K562 (cell line): ENCODE measurements around the gene FEN1. TPM values are rescaled to one million over a fixed set of nuclear protein-coding genes. Genes with fewer than 3 reads are reported as not detected.

Experiments used
- CREM ChIP-seq: IDR thresholded peaks from 2 replicates; pipeline ENCODE4 v1.6.1; 2014; ENCODE audit warnings: antibody characterized with exemption, low read depth
- DACH1 ChIP-seq: fragments of 450-650 bp; IDR thresholded peaks from 2 replicates; pipeline ENCODE4 v1.6.1; 2018; ENCODE audit not compliant: partially characterized antibody
- EP300 ChIP-seq: IDR thresholded peaks from 2 replicates; pipeline ENCODE4 v1.6.1; 2012; ENCODE audit warnings: low read length, improper control_type of control experiment
- GATA2 ChIP-seq: sonication (generic); formaldehyde crosslinking; IDR thresholded peaks from 2 replicates; pipeline ENCODE4 v1.4.0; 2020; ENCODE audit warnings: mild to moderate bottlenecking, missing genetic modification reagents
- MGA ChIP-seq: fragments of 450-650 bp; IDR thresholded peaks from 2 replicates; pipeline ENCODE4 v1.6.1; 2016; ENCODE audit warnings: mild to moderate bottlenecking, moderate library complexity
- MTA3 ChIP-seq: fragments of 450-650 bp; formaldehyde crosslinking; IDR thresholded peaks from 2 replicates; pipeline ENCODE4 v1.6.1; 2017; ENCODE audit warnings: mild to moderate bottlenecking, borderline replicate concordance
- NONO ChIP-seq, 2 experiments: fragments of 200-400 bp in 1 of 2; fragments of 450-650 bp in 1 of 2; formaldehyde crosslinking in 1 of 2; IDR thresholded peaks; 2 replicates each; pipeline ENCODE4 v1.6.1; 2017; ENCODE audit warnings: low read depth in 2 of 2, mild to moderate bottlenecking in 2 of 2, moderate library complexity in 2 of 2, low read length in 1 of 2
- PRMT5 ChIP-seq: sonication (generic); formaldehyde crosslinking; IDR thresholded peaks from 2 replicates; pipeline ENCODE4 v1.5.0; 2020; ENCODE audit warnings: missing genetic modification reagents
- SLC30A9 ChIP-seq: fragments of 250-450 bp; sonication (Bioruptor Pico); IDR thresholded peaks from 2 replicates; pipeline ENCODE4 v1.8.0; 2022; ENCODE audit warnings: mild to moderate bottlenecking, moderate library complexity
- TAF7 ChIP-seq: fragments of 450-650 bp; IDR thresholded peaks from 2 replicates; pipeline ENCODE4 v1.6.1; 2016; ENCODE audit warnings: missing genetic modification characterization, missing compliant biosample characterization
- polyA plus RNA-seq, 8 experiments: library from polyadenylated mRNA; depleted of rRNA in 4 of 8; stranded (reverse) in 5 of 8; unstranded in 3 of 8; fragments of >200 nt; fragmentation: Nextera tagmentation in 2 of 8; fragmentation: Illumina TruSeq in 1 of 8; extraction: Ambion mirVana in 2 of 8; extraction: Trizol in 1 of 8; gene quantifications; 2 replicates each; pipeline versions ENCODE4 v1.2.1 to v1.2.3, GENCODE V29; 2011 to 2014; ENCODE audit warnings: inconsistent platforms in 1 of 8, missing spikeins in 1 of 8
- total RNA-seq, 7 experiments: library from RNA; depleted of rRNA in 6 of 7; stranded (reverse); fragments of >200 nt in 6 of 7; fragmentation: Illumina TruSeq in 2 of 7; extraction: Trizol in 2 of 7; gene quantifications; 2 replicates each; pipeline versions ENCODE4 v1.2.1 to v1.2.3, GENCODE V29; 2011 to 2021; ENCODE audit warnings: low replicate concordance in 1 of 7

Gene FEN1
- total and polyA plus RNA-seq, 9 of the 15 experiments (the other 6 are each of a cell fraction or from before 2014, with no cell fraction given), result 58.1 to 156 (median 137) TPM

- TF ChIP-seq MGA, result no peak; the same call in 1 of the 2 replicates
- no peak for TF ChIP-seq SLC30A9 (CRISPR knock-in tag)
- TF ChIP-seq DACH1, result no peak
- peak; percentile 53; the same call in 1 of the 2 replicates for TF ChIP-seq GATA2
- no peak for TF ChIP-seq NONO (IDR thresholded peaks at IDR 0.05; ENCODE audit: low read depth in 2 of 2, low read length in 1 of 2)
- TF ChIP-seq PRMT5 (CRISPR knock-in tag), result no peak
- no peak for TF ChIP-seq TAF7 (tag)
- no peak for TF ChIP-seq MTA3
- peak; percentile 53; the same call in 1 of the 2 replicates for TF ChIP-seq CREM
- 0 out of 2 replicates have a peak, but pooled peaks have one; percentile 15 for TF ChIP-seq EP300
These were observed 37.9 kb upstream of the FEN1 start (continued) for GRCh38 chr11:61754534-61755482.
